GM10266 (cell line): ENCODE measurements around the gene GBP2.

Experiments
- DNase-seq: peaks from one replicate; pipeline ENCODE4 v3.0.0; 2012; ENCODE audit errors: extremely low spot score
- CTCF ChIP-seq: IDR thresholded peaks from 2 replicates; pipeline ENCODE4 v1.5.1; 2012; ENCODE audit warnings: mild to moderate bottlenecking, low read depth; ENCODE audit not compliant: control insufficient read depth, insufficient read depth; ENCODE audit errors: missing control alignments

The GBP2 gene

GRCh38 chr1:89063094-89063493 is 62.8 kb downstream of the GBP2 start:
- no peak for DNase-seq
- no peak for TF ChIP-seq CTCF

GRCh38 chr1:89060091-89060490 is 65.8 kb downstream of the GBP2 start:
- no peak for TF ChIP-seq CTCF
- no peak for DNase-seq
